Measurements from ENCODE around the gene CA14. TPM values are rescaled to one million over a fixed set of nuclear protein-coding genes. Genes with fewer than 3 reads are reported as not detected.

CA14 gene
- polyA plus RNA-seq, 2 of the 4 experiments (the other 2 are of a cell fraction) = not detected

- DNase-seq (ENCODE audit: low read depth in 1 of 2, low spot score in 1 of 2) = no peak
- no peak for FAIRE-seq
- H3K9me3 ChIP-seq = no peaks in the 10 kb centered on the region
- 81% methylated on average over 7 of the region's 7 CpGs for WGBS (ENCODE audit: missing lambda C conversion rate)
- peaks cover 11% of the 10 kb centered on the region for H3K4me1 ChIP-seq
- CTCF ChIA-PET = interaction anchor here (4.4 to 6.2 kb wide), 2 partner anchors 9 to 16 kb away, joined by 42 to 48 read pairs; no protein-coding TSS in a partner anchor
- no peak overlapping the region for H3K4me3 ChIP-seq
- ATAC-seq = no peak
- no peak overlapping the region for H3K27ac ChIP-seq
- no peak overlapping the region for H3K4me2 ChIP-seq
- POLR2A ChIA-PET = interaction anchor here (1.1 to 1.3 kb wide), 2 partner anchors 10 to 92 kb away, joined by 3 read pairs; partner anchors contain the start of gene RPRD2
- TF ChIP-seq RNF2 (IDR thresholded peaks at IDR 0.05; ENCODE audit: borderline replicate concordance, low read depth) (no peak), CBX2 (IDR thresholded peaks at IDR 0.05; ENCODE audit: borderline replicate concordance, low read depth) (no peak), ZSCAN20 (CRISPR knock-in tag; IDR thresholded peaks at IDR 0.05) (no peak), E2F6 (IDR thresholded peaks at IDR 0.05; ENCODE audit: borderline replicate concordance, low read depth) (no peak), HMGXB4 (CRISPR knock-in tag; IDR thresholded peaks at IDR 0.05; ENCODE audit: borderline replicate concordance) (no peak)
These were observed 13.9 kb downstream of the CA14 start for GRCh38 chr1:150271291-150271959.

DNA sequence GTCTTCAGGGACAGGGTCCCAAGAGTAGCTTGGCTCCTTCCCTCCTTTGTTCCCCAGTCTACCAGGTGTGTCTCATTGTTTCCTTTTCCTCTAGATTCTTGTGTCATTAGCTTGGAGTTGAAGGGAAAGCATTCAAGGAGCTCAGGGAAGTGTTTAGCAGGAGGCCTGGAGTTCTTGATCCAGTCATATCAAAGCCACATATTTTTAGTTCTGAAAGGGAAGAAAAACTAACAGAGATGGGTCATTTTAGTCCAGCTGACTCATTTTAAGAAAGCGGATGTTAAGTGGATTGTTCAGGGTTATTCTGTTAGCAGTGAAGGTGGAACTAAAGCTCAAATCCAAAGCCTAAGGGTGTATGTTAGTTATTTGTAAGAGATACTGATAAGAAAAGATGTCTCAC lies 15.7 kb downstream of the CA14 start:
- no peak overlapping the region for H3K27ac ChIP-seq
- DNase-seq (ENCODE audit: low read depth in 1 of 2, low spot score in 1 of 2) (no peak), FAIRE-seq (no peak), ATAC-seq (no peak)
- no peaks in the 10 kb centered on the region for H3K9me3 ChIP-seq
- 89% methylated on average over 1 of the region's 1 CpG for WGBS (ENCODE audit: missing lambda C conversion rate)
- no peak overlapping the region for H3K4me2 ChIP-seq
- peaks cover 4% of the 10 kb centered on the region; the same call in 2 of the 3 replicates for H3K4me1 ChIP-seq
- ChIA-PET POLR2A (no interaction called here), CTCF (interaction anchor here (0.6 to 6.2 kb wide), 5 partner anchors 7 to 550 kb away, joined by 3 to 48 read pairs (median 6); no protein-coding TSS in a partner anchor)
- no peak overlapping the region for H3K4me3 ChIP-seq
- TF ChIP-seq KDM1A (IDR thresholded peaks at IDR 0.05; ENCODE audit: low read depth) (no peak), FOSB (CRISPR knock-in tag; IDR thresholded peaks at IDR 0.05) (no peak)

GRCh38 chr1:150280138-150280707 lies 22.6 kb downstream of the CA14 start:
- CTCF ChIA-PET = interaction anchor here (0.6 to 13.0 kb wide), 7 partner anchors 9 to 476 kb away, joined by 3 to 172 read pairs (median 6); partner anchors contain the start of genes APH1A, C1orf54 and CA14
- no peaks in the 10 kb centered on the region; the same call in 2 of the 3 replicates for H3K9me3 ChIP-seq
- peak overlapping the region in 1 of 2 experiments; percentile 78; a peak in 1 of 6 replicates for H3K27ac ChIP-seq
- POLR2A ChIA-PET = interaction anchor here (0.9 kb wide), 1 partner anchor 11 kb away, joined by 6 read pairs; the partner anchor contains the start of gene APH1A
- peaks cover 13% of the 10 kb centered on the region; the same call in 2 of the 3 replicates for H3K4me1 ChIP-seq
- no peak for DNase-seq (ENCODE audit: low read depth in 1 of 2, low spot score in 1 of 2)
- peak overlapping the region; percentile 95 for H3K4me2 ChIP-seq
- ATAC-seq = no peak
- TF ChIP-seq MAFK (IDR thresholded peaks at IDR 0.05; ENCODE audit: partially characterized antibody) = peak; percentile 83
- TF ChIP-seq RCOR1 (IDR thresholded peaks at IDR 0.05; ENCODE audit: low read depth, low read length) = no peak
- 0 out of 2 replicates have a peak, but pooled peaks have one; percentile 33 for TF ChIP-seq NFE2L2 (conservative IDR thresholded peaks at IDR 0.05; ENCODE audit: low read length)
- no peak for TF ChIP-seq SMC3 (IDR thresholded peaks at IDR 0.05)
- TF ChIP-seq HDAC2 (IDR thresholded peaks at IDR 0.05) = no peak
- no peak for TF ChIP-seq RAD21 (conservative IDR thresholded peaks at IDR 0.05 in 1 of 2, IDR thresholded peaks at IDR 0.05 in 1 of 2)
- H3K4me3 ChIP-seq = no peak overlapping the region
- no peak for FAIRE-seq
- 72% methylated on average over 6 of the region's 6 CpGs for WGBS (ENCODE audit: missing lambda C conversion rate)

DNA sequence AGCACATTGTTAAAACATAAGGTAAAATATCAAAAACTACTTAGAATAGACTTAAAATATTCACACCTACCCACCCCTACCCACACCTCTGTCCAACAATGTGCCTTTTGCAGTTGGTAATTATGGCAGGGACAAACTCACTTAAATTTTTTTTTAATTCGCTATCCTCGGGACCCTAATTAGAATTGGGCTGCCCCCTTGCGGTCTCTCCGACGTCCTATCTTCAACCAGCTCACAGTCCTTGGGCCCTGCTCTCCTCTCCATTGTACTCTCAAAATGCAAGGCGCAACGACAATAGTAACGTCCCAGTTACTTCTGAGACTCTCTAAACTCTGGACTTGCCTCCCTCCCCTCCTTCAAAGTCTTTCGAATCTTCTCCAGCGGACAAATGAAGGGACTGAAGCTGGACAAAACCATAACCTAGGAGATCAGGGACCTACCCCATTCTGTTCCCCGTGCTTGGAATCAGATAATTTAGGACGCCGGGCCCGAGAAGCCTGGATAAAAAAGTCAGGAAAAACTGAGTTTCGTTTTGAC lies 23.7 kb downstream of the CA14 start:
- Histone ChIP-seq H3K27ac (peak overlapping the region; percentile 77 to 78), H3K4me1 (peaks cover 13% of the 10 kb centered on the region; the same call in 2 of the 3 replicates), H3K4me2 (peak overlapping the region; percentile 95), H3K9me3 (no peaks in the 10 kb centered on the region; the same call in 2 of the 3 replicates), H3K4me3 (peak overlapping the region; percentile 52)
- ChIA-PET POLR2A (interaction anchor here (0.9 to 1.2 kb wide), 4 partner anchors 12 to 235 kb away, joined by 3 to 8 read pairs (median 6); partner anchors contain the start of genes APH1A and FALEC), CTCF (interaction anchor here (0.6 to 13.0 kb wide), 19 partner anchors 9 to 874 kb away, joined by 3 to 172 read pairs (median 3); partner anchors contain the start of genes APH1A, C1orf54 and CA14)
- DNase-seq (ENCODE audit: low read depth in 1 of 2, low spot score in 1 of 2) = peak; percentile 53 to 73
- FAIRE-seq = no peak
- peak; percentile 76 to 91 for ATAC-seq
- WGBS (ENCODE audit: missing lambda C conversion rate) = 2% methylated on average over 15 of the region's 15 CpGs
- no peak for TF ChIP-seq HDAC2 (IDR thresholded peaks at IDR 0.05)
- peak; percentile 72 to 74 for TF ChIP-seq RAD21 (conservative IDR thresholded peaks at IDR 0.05 in 1 of 2, IDR thresholded peaks at IDR 0.05 in 1 of 2)
- TF ChIP-seq, protein P1, sequence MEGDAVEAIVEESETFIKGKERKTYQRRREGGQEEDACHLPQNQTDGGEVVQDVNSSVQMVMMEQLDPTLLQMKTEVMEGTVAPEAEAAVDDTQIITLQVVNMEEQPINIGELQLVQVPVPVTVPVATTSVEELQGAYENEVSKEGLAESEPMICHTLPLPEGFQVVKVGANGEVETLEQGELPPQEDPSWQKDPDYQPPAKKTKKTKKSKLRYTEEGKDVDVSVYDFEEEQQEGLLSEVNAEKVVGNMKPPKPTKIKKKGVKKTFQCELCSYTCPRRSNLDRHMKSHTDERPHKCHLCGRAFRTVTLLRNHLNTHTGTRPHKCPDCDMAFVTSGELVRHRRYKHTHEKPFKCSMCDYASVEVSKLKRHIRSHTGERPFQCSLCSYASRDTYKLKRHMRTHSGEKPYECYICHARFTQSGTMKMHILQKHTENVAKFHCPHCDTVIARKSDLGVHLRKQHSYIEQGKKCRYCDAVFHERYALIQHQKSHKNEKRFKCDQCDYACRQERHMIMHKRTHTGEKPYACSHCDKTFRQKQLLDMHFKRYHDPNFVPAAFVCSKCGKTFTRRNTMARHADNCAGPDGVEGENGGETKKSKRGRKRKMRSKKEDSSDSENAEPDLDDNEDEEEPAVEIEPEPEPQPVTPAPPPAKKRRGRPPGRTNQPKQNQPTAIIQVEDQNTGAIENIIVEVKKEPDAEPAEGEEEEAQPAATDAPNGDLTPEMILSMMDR (IDR thresholded peaks at IDR 0.05) = peak; percentile 80
- peak; percentile 70 for TF ChIP-seq SMC3 (IDR thresholded peaks at IDR 0.05)
- TF ChIP-seq POLR2AphosphoS2 (conservative IDR thresholded peaks at IDR 0.05; ENCODE audit: low read length) = no peak
